Activated T-cell treated with anti-CD3 and anti-CD28 coated beads for 24 hours (primary cell): ENCODE data around the gene DIPK1B.

Experiments
- DNase-seq: peaks from one replicate; pipeline ENCODE4 v3.0.0-alpha.2; 2020; ENCODE audit warnings: low read depth

The DIPK1B gene

DNA sequence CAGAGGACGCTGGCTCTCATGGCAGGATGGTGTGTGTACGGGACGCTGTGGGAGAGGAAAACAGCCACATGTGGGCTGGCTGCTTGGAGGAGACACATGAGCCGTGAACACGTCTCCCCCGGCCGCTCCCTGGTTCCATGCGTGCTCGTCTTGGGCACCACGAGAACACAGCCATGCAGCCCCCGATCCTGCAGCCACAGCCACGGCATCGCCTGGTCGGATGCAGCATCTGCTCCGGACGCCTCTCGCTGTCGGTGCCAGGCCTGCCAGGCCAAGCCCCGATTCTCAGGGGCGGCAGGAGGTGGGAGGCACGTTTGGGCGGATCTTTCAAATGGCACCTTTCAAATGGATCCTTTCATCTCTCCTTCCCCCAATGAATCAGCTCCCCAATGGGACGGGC, 27.1 kb downstream of the DIPK1B start:
- no peak for DNase-seq

DNA sequence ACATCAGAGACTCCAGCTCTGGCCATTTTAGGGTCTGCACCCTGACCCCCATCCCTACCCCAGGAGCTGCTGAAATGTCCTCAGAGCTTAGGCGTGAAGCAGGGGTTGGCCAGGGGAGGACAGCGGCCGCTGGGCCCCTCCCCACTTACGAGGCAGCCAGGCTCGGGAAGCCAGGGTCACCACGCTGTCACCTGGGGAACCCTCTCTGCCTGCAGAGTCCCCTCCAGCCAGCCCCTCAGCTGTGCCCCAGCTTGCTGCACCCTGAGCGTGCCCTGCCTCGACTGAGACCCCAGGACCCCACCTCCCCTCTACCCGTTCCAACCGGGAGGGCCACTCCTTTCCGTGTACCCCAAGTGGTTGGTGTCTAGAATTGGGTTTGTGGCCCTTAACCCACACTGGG, 27.7 kb downstream of the DIPK1B start:
- DNase-seq: no peak

DNA sequence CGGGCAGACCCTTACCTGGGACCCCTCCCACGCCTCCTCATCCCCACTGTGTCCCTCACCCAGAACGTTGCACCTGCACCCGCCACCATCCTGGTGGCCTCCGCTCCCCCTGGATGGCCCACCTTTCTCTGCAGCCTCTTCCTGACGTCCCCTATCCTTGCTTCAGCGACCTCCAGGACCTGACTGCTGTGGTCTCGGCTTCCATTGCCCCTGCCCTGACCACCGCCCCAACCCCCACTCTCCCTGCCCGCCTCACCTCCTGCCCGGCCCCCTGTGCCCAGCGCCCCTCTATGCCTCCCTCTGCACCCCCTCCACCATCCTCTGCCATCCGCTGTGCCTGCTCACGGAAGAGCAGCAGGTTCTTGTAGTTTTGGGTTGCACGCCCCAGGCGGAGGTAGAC, 28.1 kb downstream of the DIPK1B start:
- no peak for DNase-seq

DNA sequence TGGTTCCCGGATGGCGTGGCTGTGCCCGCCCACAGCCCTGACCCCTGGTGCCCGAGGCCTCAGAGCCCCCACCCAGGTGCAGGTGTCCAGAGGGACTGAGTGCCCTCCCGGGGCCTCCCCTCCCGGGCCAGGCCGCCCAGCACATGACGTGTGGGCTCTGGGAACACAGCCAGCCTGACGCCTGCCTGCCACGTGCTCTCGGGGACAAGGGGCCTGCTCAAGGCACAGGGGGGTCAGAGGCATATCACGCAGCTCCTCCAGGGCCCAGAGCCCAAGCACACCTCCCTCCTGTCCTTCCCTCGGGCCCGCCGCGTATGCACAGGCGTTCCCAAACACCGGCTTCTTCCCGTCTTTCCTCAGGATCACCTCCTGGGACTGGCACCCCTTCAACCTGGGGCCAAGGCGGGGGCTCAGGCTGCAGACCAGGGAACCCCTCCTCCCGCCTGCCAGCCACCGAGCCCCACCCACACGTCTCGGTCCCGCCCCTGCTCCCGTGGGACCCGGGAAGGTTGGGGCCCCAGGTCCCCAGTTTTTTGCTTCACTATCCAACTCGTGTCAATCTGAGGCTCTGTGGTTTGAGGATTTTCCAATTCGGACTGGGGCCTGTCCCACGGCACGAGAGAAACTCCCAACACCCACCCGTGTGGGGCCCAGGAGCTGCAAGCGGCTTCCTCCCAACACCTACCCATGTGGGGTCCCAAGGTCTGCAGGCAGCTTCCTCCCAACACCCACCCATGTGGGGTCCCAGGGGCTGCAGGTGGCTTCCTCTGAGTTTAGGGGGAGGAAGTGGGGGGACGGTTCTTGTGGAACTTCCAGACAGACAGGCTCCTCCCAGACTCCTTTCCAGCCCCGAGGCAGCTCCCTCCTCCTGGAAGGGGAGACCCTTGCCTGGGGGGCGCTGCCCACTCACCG, 28.9 kb downstream of the DIPK1B start:
- DNase-seq: no peak

DNA sequence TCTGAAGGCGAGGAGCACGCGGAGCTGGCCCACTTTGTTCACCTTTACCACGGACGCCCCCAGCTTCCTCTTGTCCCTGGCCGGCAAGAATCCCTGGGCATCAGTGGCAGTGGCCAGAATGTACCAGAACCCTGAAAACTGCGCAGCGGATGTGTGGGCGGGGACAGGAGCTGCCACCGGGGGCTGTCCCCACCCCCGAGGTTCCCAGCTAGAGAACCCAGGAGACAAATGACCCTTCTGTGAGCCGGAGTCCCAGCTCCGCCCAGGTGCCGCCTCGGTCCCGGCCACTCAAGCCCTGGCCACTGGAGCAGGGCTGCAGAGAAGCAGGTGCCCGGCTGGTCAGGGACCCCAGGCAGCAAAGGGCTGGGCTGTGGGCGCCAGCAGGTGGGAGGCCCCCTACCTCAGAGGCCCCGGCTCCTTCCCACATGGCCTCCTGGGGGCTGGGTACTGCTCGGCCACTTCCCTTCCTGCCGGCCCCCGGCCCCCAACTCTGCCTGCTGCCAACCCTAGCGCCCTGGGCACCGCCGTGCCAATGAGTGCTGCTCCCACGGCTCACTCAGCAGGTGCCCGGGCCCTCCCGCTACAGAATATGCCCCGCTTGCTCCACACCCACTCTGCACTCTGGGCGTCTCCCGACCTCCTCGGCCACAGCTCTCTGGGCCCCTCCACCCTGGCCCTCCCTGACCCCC, 29.7 kb downstream of the DIPK1B start:
- DNase-seq: no peak

DNA sequence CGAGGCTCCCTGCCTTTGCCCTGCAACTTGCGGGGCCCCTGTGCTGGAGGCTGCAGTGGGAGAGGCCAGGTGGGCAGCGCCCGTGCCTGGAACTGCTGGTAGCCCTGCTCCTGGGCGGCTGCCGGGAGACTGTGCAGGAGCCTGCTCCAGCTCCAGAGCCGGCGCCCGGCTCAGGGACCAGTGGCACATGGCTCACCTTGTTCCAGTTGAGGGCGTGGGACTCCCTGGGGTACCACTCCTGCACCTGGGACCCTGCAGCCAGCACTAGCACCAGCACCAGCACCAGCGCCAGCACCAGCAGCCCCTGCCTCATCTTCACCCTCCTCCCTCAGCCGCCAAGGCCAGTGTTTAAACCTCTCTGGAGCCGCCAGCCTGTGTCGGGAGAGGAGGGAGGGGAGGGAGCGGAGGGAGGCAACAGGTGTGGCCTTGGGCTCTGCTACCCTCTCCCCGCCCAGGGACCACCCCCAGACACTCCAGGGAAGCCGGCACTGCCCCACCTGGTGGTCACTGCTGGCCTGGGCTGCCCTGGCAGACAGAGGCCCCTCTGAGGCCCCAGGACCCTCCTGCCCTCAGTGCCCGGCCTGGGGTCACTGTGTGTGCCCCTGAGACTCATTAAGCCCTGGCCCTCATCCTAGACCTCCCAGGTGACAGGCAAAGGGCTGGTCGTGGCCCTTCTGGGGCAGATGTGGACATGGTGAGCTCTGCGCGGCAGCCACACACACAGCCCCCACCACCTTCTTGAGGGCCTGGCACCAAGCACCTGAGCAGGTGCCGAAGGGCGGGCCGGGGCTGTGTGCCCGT, 30.4 kb downstream of the DIPK1B start, which contains the start of gene LCN10:
Gene LCN10 (minus strand): TSS at position 350 of the 801 bp plus-strand sequence. CDS start 37 bp downstream, at position 313.
- DNase-seq: no peak

DNA sequence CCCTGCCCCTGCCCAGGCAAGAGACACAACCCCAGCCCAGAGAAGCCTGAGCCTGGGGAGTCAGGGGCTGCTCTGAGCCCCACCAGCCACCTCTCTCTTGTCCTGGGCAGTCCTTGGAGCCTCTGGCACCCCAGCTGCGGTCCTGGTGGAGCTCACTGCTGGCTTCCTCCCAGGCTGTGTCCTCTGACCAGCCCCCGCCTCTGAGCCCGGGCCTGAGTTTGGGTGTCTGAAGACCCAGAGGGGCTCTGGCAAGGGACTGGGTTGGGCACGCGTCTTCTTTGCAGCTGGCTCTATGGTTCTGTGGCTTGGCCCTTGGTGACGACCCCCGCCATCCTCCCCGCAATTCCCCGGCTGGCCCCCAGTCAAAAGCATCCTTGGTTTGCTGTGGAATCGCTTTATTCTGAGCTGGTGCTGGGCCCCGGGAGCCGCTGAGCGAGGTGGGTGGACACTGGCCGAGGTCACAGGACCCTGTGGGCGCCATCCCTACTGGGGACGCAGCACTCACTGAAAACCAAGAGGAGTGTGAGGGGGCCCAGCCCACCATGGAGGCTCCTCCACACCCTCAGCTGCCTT, 31.4 kb downstream of the DIPK1B start:
- DNase-seq: no peak

DNA sequence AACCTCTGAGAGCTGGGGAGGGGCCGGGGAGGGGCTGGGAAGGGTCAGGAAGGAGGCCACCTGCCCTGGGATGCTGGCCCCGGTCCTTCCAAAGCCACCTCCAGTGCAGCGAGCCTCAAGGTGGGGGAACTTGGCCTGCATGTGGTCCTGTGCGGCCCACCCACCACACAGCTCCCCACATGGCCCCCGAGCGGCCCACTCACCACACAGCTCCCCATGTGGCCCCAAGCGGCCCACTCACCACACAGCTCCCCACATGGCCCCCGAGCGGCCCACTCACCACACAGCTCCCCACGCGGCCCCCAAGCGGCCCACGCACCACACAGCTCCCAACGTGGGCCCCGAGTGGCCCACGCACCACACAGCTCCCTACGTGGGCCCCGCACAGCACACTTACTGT, 32.4 kb downstream of the DIPK1B start:
- no peak for DNase-seq

DNA sequence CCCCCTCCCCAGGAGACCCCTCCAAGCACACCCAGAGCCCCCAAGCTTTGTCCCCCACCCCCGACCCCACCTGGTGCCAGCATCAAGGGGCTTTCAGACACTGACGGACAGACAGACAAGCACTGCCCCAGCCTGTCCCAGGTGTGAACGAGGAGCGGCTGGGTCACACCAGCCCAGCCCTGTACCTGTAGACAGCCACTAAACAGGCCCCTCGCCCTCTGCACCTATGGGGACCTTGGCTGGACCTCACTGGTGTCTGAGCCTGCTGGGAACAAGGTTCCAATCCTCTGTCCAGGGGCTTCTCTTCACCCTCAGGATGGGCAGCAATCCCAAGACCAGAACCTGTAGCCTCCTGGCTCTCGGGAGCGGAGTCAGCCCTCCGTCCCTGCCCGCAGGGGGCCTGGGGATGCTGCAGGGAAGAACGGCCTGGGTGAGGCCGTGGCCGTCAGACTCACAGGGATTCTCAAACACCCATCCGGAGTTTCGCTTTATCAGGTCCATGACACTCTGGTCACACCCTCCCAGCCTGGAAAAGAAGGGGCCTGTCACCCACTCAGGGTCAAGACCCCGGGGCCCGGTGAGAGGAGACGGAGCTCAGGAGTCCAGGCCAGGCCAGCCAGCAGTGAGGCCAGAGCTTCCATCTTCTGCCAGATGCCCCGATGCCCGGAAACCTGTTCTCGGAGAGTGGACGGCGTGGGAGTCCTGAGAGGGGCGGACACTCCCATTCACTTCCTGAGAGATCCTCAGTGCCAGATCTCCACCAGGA, 33.2 kb downstream of the DIPK1B start:
- no peak for DNase-seq

DNA sequence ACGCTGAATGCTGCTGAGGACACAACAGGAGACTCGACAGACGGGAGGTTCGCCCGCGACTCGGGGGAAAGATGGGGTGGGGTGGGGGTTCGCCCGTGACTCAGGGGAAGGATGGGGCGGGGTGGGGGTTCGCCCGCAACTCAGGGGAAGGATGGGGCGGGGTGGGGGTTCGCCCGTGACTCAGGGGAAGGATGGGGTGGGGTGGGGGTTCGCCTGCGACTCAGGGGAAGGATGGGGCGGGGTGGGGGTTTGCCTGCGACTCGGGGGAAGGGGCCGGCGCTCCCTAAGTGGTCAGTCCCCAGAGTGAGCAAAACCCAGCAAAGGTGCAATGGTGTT, 33.8 kb downstream of the DIPK1B start:
- no peak for DNase-seq

DNA sequence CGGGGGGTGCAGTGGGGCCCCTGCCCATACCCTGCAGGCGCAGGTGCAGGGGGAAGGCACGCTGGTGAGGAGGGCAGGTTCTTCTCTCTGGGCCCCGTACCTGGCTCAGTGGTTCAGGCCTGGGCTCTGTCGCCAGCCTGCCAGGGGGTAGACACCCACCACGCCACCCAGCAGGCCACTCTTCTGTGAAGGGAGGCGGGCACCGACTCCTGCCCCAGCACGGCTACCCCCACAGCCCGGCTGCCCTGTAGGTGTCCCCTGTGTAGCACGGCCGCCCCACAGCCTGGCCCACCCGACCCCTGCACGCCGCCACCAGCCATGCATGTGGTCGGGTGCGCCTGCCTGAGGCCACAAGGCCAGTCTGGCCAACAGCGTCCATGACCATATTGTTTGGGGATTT, 34.2 kb downstream of the DIPK1B start:
- no peak for DNase-seq

DNA sequence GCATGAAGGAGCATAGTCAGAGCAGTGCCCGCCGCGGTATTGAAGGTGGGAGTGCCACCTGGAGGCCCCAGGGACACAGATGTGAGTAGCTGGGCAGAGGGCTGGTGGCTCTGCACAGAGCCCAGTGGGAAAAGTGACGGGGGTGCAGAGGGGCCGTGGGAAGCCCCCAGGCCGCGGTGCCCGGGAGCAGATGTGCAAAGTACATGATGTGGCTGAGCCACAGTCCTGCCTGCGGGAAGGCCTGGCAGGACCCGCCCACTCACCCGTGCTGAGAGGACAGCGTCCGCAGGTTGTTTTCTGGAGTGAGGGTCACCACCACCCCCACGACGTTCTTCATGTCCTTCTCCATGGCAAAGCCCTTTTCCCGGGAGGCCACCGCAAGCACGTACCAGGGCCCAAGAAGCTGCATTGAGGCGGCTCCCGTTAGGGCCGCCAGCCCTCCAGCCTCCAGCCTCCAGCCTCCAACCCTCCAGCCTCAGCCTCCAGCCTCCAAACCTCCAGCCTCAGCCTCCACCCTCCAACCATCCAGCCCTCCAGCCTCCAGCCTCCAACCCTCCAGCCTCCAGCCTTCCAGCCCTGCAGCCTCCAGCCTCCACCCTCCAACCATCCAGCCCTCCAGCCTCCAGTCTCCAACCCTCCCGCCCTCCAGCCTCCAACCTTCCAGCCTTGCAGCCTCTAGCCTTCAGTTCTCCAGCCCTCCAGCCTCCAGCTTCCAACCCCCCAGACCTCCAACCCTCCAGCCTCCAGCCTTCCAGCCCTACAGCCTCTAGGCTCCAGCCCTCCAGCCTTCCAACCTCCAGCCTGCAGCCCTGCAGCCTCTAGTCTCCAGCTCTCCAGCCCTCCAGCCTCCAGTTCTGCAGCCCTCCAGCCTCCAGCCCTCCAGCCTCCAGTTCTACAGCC, 35.0 kb downstream of the DIPK1B start:
- DNase-seq: no peak

DNA sequence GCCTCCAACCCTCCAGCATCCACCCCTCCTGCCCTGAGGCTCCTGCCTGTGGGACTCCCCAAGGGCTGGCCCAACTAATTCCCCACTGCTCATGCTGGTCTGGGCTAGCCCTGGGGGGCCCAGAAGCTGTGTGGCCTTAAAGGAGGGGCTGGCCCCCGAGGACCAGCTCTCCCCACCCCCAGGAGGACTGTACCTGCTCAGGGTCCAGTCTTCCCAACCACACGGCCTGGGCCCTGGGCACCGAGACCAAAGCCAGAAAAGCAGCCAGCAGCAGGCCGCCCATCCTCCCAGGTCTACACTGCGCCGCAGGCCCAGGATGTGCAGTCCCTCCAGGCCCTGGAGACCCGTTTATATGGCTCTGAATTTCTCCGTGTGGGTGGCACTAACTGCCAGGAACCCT, 35.8 kb downstream of the DIPK1B start, which contains the start of gene LCN6:
Gene LCN6 (minus strand): TSS at position 325 of the 400 bp plus-strand sequence. CDS start 42 bp downstream, at position 283.
- DNase-seq: no peak

DNA sequence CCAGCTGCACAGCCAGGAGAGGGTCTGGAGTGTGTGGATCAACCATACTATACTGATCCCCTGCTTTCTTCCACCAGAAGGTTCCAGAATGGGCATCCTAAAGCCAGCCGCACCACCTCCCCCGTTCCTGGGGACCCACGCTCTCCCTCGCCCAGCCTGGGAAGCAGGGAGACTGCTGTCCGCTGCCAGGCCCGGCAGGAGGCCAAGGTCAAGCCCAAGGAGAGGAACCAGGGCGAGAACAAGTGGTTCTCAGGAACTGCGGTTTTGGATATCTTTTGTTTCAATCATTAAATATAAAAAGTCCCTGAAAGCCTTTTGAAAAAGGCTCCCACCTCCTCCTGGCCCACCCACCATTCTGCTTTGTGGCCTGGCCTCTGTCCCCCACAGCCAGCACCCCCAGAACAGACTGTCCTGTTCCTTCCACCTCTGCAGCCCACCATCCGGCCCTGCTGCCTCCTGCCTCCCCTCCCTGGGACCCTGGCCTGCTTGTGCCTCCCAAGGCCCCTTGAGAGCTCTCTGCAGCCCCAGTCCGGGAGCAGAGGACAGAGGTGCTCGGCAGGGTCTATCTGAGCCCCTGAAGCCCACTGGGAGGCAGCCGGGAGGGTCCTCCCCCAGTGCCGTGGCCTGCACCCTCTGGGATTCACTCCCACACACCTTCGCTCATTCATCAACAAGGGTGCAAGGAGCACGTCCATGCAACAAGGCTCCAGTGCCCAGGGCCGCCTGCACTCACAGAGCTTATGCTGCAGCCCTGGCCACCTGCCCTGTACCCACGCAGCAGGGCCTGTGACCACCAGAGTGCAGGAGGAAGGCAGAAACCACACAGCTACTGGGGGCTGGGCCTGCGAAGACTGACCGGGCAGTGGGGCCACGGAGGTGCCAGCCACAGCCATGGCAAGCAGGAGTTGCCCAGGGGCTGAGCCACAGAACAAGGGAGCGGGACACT, 36.6 kb downstream of the DIPK1B start:
- no peak for DNase-seq

DNA sequence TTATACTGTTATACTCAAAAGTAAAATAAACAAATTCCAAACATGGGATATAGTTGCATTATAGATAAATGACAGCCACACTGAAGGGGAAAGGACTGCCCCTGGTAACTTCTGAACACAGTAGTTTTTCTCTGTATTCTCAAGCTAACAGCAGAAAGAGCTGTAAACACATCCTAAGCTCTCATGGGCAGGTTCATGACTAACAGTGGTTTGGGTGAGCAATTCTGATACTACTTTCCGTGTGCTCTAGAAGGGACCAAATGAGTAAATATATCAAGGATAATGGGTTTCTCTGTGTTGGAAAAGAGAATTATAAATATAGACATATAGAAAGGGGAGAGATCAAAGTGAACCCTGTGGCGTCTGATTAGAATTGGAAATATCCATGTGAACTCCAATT, 38.2 kb downstream of the DIPK1B start:
- no peak for DNase-seq

DNA sequence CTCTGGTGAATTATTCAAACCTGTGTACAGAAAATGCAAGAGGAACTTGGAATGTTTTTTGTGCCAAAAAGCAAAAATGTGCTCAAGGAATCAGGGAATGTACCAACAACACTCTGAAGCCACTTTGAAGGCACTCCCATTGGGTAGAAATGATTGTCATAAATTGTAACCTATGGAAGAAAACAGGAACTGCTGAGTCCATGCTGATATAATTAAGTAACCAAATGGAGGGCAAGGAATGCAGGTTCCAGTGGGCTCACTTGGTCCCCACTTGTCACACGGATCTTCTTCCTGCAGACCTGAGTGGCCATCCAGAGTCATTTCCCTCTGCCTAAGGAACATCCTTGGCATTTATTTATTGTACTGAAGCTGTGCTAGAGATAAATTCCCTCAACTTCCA, 38.9 kb downstream of the DIPK1B start:
- no peak for DNase-seq

DNA sequence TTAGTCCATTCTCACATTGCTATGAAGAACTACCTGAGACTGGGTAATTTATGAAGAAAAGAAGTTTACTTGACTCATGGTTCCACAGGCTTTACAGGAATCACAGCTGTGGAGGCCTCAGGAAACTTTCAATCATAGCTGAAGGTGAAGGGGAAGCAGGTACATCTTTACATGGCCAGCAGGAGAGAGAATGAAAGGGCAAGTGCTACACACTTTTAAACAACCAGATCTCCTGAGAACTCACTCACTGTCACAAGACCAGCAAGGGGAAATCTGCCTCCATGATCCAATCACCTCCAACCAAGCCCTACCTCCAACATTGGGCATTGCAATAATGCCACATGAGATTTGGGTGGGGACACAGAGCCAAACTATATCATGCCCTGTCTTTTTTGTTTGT, 39.4 kb downstream of the DIPK1B start:
- DNase-seq: no peak

DNA sequence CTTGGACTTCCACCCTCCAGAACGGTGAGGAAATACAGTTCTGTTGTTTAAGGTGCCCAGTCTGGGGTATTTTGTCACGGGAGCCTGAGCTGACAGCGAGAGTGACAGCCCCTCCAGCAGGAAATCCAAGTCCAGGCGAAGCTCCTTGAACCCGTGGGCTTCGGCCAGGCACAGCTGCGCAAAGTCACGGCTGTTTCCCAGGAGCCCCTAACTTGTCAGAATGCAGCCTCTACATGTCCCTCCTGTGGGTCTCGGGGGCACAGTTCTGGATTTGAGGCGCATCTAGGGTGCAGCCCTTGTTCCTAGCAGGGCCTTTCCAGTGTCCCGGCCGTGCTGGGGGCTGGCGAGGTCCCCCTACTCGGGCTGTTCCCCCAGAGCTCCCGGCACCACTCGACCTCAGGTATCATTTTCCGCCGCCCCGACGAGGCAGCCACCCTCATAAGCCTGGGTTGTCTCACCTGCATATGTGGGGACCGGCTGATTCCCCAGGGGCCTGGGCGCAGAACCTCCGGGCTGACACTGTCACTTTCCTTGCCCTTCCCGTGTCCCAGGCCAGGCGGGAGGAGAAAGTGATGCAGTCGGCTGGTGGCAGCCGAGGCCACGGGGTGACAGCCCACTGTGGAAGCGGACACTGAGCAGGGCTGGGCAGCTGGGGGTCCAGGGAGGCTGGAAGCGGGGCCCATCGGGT, 41.1 kb downstream of the DIPK1B start:
- no peak for DNase-seq
